Measurements from ENCODE around the gene TBX4.
"Not testable (repeated sequence)": the region's sequence is repeated elsewhere in the genome, so short reads cannot be mapped to it uniquely, and the experiment has no call there.

TBX4 gene

DNA sequence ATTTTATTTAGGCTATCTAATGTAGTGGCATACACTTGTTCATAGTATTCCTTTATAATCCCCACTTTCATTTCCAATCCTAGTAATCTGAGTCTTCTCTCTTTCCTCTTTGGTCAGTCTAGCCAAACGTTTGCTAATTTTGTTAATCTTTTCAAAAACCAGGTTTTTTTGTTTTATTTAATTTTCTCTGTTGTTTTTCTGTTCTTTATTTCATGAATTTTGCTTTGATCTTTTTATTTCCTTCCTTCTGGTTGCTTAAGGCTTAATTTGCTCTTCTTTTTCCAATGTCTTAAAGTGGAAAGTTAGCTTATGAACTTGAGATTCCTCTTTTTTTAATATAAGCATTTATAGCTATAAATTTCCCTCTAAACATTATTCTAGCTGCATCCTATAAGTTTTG, 69.9 kb downstream of the TBX4 start:
- no peak for TF ChIP-seq ZFP3 (CRISPR knock-in tag; IDR thresholded peaks at IDR 0.05)
- TF ChIP-seq ZFP30 (CRISPR knock-in tag; IDR thresholded peaks at IDR 0.05) = no peak
- TF ChIP-seq ZNF565 (CRISPR knock-in tag; conservative IDR thresholded peaks at IDR 0.05; ENCODE audit: low read depth) = no peak
- ATAC-seq = no peak

DNA sequence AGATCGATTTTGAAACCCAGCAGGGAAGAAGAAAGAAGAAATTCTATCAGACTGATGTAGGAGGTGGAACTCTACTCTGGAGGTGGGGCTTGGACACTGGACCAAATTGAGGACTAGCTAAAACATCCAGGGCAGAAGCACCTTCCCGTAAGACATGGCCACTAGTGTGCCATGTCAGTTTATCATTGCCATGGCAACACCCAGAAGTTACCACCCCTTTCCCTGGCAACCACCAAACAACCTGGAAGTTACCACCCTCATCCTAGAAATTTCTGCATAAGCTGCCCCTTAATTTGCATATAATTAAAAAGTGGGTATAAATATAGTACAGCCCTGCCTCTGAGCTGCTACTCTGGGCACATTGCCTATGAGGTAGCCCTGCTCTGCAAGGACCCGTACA, 72.1 kb downstream of the TBX4 start:
- no peak for ATAC-seq
- TF ChIP-seq CSDC2 (CRISPR knock-in tag; IDR thresholded peaks at IDR 0.05) = no peak
- TF ChIP-seq ZNF565 (CRISPR knock-in tag; conservative IDR thresholded peaks at IDR 0.05; ENCODE audit: low read depth) = no peak
- TF ChIP-seq, protein P1, sequence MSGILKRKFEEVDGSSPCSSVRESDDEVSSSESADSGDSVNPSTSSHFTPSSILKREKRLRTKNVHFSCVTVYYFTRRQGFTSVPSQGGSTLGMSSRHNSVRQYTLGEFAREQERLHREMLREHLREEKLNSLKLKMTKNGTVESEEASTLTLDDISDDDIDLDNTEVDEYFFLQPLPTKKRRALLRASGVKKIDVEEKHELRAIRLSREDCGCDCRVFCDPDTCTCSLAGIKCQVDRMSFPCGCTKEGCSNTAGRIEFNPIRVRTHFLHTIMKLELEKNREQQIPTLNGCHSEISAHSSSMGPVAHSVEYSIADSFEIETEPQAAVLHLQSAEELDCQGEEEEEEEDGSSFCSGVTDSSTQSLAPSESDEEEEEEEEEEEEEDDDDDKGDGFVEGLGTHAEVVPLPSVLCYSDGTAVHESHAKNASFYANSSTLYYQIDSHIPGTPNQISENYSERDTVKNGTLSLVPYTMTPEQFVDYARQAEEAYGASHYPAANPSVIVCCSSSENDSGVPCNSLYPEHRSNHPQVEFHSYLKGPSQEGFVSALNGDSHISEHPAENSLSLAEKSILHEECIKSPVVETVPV (CRISPR knock-in tag; IDR thresholded peaks at IDR 0.05) = no peak
- no peak for TF ChIP-seq CREB5 (CRISPR knock-in tag; IDR thresholded peaks at IDR 0.05; ENCODE audit: low read depth)
- no peak for TF ChIP-seq ZFP3 (CRISPR knock-in tag; IDR thresholded peaks at IDR 0.05)
- TF ChIP-seq SNAI2 (CRISPR knock-in tag; IDR thresholded peaks at IDR 0.05) = no peak
- no peak for TF ChIP-seq PPARA (CRISPR knock-in tag; IDR thresholded peaks at IDR 0.05; ENCODE audit: borderline replicate concordance)
- no peak for TF ChIP-seq OSR1 (CRISPR knock-in tag; IDR thresholded peaks at IDR 0.05)
- TF ChIP-seq ZFP30 (CRISPR knock-in tag; IDR thresholded peaks at IDR 0.05) = no peak
- TF ChIP-seq GLIS3 (CRISPR knock-in tag; IDR thresholded peaks at IDR 0.05) = no peak
- TF ChIP-seq ZNF8 (CRISPR knock-in tag; IDR thresholded peaks at IDR 0.05) = no peak
- TF ChIP-seq, protein P2, sequence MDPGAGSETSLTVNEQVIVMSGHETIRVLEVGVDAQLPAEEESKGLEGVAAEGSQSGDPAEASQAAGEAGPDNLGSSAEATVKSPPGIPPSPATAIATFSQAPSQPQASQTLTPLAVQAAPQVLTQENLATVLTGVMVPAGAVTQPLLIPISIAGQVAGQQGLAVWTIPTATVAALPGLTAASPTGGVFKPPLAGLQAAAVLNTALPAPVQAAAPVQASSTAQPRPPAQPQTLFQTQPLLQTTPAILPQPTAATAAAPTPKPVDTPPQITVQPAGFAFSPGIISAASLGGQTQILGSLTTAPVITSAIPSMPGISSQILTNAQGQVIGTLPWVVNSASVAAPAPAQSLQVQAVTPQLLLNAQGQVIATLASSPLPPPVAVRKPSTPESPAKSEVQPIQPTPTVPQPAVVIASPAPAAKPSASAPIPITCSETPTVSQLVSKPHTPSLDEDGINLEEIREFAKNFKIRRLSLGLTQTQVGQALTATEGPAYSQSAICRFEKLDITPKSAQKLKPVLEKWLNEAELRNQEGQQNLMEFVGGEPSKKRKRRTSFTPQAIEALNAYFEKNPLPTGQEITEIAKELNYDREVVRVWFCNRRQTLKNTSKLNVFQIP (CRISPR knock-in tag; IDR thresholded peaks at IDR 0.05; ENCODE audit: borderline replicate concordance, low read depth) = no peak
- TF ChIP-seq RARB (CRISPR knock-in tag; IDR thresholded peaks at IDR 0.05) = no peak
- no peak for TF ChIP-seq ISL1 (CRISPR knock-in tag; IDR thresholded peaks at IDR 0.05)
- TF ChIP-seq TOX (CRISPR knock-in tag; IDR thresholded peaks at IDR 0.05; ENCODE audit: borderline replicate concordance) = no peak
- TF ChIP-seq ZNF70 (CRISPR knock-in tag; IDR thresholded peaks at IDR 0.05) = no peak
- TF ChIP-seq, protein P3, sequence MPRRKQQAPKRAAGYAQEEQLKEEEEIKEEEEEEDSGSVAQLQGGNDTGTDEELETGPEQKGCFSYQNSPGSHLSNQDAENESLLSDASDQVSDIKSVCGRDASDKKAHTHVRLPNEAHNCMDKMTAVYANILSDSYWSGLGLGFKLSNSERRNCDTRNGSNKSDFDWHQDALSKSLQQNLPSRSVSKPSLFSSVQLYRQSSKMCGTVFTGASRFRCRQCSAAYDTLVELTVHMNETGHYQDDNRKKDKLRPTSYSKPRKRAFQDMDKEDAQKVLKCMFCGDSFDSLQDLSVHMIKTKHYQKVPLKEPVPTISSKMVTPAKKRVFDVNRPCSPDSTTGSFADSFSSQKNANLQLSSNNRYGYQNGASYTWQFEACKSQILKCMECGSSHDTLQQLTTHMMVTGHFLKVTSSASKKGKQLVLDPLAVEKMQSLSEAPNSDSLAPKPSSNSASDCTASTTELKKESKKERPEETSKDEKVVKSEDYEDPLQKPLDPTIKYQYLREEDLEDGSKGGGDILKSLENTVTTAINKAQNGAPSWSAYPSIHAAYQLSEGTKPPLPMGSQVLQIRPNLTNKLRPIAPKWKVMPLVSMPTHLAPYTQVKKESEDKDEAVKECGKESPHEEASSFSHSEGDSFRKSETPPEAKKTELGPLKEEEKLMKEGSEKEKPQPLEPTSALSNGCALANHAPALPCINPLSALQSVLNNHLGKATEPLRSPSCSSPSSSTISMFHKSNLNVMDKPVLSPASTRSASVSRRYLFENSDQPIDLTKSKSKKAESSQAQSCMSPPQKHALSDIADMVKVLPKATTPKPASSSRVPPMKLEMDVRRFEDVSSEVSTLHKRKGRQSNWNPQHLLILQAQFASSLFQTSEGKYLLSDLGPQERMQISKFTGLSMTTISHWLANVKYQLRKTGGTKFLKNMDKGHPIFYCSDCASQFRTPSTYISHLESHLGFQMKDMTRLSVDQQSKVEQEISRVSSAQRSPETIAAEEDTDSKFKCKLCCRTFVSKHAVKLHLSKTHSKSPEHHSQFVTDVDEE (CRISPR knock-in tag; IDR thresholded peaks at IDR 0.05) = no peak
- TF ChIP-seq BACH2 (CRISPR knock-in tag; IDR thresholded peaks at IDR 0.05; ENCODE audit: borderline replicate concordance) = no peak
- TF ChIP-seq ZC3H10 (CRISPR knock-in tag; IDR thresholded peaks at IDR 0.05) = no peak

- not testable (repeated sequence) for ATAC-seq
Observed at GRCh38 chr17:61527441-61527840, 75.2 kb downstream of the TBX4 start.

GRCh38 chr17:61528171-61528570, 75.9 kb downstream of the TBX4 start:
- TF ChIP-seq CSDC2 (CRISPR knock-in tag; IDR thresholded peaks at IDR 0.05) = no peak
- ATAC-seq = no peak

DNA sequence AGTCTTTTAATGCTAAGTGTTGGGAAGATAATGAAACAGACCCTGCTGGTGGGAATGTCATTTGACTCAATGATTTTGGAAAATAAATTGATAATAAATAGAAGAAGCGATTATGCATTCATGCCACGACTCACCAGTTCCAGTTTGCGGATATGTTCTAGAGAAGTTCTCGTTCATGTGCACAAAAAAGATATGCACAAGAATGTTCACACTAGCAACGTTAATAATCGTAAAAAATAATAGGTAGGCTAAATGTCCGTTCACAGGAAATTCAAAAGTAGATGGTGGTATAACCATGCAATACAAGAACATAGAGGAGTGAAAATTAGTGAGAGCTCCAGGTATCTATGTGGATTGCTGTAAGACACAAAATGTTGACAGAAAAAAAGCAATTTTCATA, 79.0 kb downstream of the TBX4 start:
- TF ChIP-seq, protein P3 (CRISPR knock-in tag; IDR thresholded peaks at IDR 0.05) = no peak
- TF ChIP-seq ESRRG (CRISPR knock-in tag; IDR thresholded peaks at IDR 0.05) = no peak
- TF ChIP-seq SNAI2 (CRISPR knock-in tag; IDR thresholded peaks at IDR 0.05) = no peak
- TF ChIP-seq ISL1 (CRISPR knock-in tag; IDR thresholded peaks at IDR 0.05) = no peak
- no peak for TF ChIP-seq ARNTL (CRISPR knock-in tag; IDR thresholded peaks at IDR 0.05; ENCODE audit: borderline replicate concordance, low read depth)
- no peak for TF ChIP-seq ZFP3 (CRISPR knock-in tag; IDR thresholded peaks at IDR 0.05)
- no peak for TF ChIP-seq OSR1 (CRISPR knock-in tag; IDR thresholded peaks at IDR 0.05)
- no peak for TF ChIP-seq PPARA (CRISPR knock-in tag; IDR thresholded peaks at IDR 0.05; ENCODE audit: borderline replicate concordance)
- TF ChIP-seq CSDC2 (CRISPR knock-in tag; IDR thresholded peaks at IDR 0.05) = no peak
- TF ChIP-seq ZNF70 (CRISPR knock-in tag; IDR thresholded peaks at IDR 0.05) = no peak
- TF ChIP-seq, protein P2 (CRISPR knock-in tag; IDR thresholded peaks at IDR 0.05; ENCODE audit: borderline replicate concordance, low read depth) = no peak
- no peak for TF ChIP-seq ZNF565 (CRISPR knock-in tag; conservative IDR thresholded peaks at IDR 0.05; ENCODE audit: low read depth)
- TF ChIP-seq ZNF8 (CRISPR knock-in tag; IDR thresholded peaks at IDR 0.05) = no peak
- TF ChIP-seq CREB5 (CRISPR knock-in tag; IDR thresholded peaks at IDR 0.05; ENCODE audit: low read depth) = no peak
- no peak for ATAC-seq
